Panc1 (cell line): ENCODE results near the gene TMEM259.

Experiments used
- CTCF ChIP-seq: fragments of 450-650 bp; IDR thresholded peaks from 2 replicates; pipeline ENCODE4 v1.5.1; 2017; ENCODE audit warnings: mild to moderate bottlenecking
- POLR2AphosphoS5 ChIP-seq: IDR thresholded peaks from 2 replicates; pipeline ENCODE4 v1.6.1; 2012; ENCODE audit warnings: mild to moderate bottlenecking, low read depth, low read length, moderate library complexity
- REST ChIP-seq, 2 experiments: IDR thresholded peaks; 2 replicates each; pipeline ENCODE4 v1.6.1; 2011 to 2012; ENCODE audit warnings: low read depth in 2 of 2, control low read depth in 1 of 2, low read length in 1 of 2, mild to moderate bottlenecking in 1 of 2, moderate library complexity in 1 of 2; ENCODE audit not compliant: insufficient read depth in 1 of 2
- SIN3A ChIP-seq: IDR thresholded peaks from 2 replicates; pipeline ENCODE4 v1.6.1; 2012; ENCODE audit warnings: low read depth, mild to moderate bottlenecking, low read length, moderate library complexity, borderline replicate concordance; ENCODE audit not compliant: insufficient read depth
- TCF7L2 ChIP-seq: IDR thresholded peaks from 2 replicates; pipeline ENCODE4 v1.6.1; 2011; ENCODE audit warnings: mild to moderate bottlenecking, low read depth, low read length, inconsistent platforms

- TF ChIP-seq CTCF (no peak), POLR2AphosphoS5 (no peak), REST (IDR thresholded peaks at IDR 0.05; ENCODE audit: insufficient read depth in 1 of 2, low read depth in 2 of 2, low read length in 1 of 2) (no peak), SIN3A (no peak), TCF7L2 (no peak)
Measured at GRCh38 chr19:1009041-1009980, 11.6 kb downstream of the TMEM259 start.
